Measurements from ENCODE around the gene ATG3.
"Not testable (repeated sequence)": the region's sequence is repeated elsewhere in the genome, so short reads cannot be mapped to it uniquely, and the experiment has no call there.

Gene ATG3

DNA sequence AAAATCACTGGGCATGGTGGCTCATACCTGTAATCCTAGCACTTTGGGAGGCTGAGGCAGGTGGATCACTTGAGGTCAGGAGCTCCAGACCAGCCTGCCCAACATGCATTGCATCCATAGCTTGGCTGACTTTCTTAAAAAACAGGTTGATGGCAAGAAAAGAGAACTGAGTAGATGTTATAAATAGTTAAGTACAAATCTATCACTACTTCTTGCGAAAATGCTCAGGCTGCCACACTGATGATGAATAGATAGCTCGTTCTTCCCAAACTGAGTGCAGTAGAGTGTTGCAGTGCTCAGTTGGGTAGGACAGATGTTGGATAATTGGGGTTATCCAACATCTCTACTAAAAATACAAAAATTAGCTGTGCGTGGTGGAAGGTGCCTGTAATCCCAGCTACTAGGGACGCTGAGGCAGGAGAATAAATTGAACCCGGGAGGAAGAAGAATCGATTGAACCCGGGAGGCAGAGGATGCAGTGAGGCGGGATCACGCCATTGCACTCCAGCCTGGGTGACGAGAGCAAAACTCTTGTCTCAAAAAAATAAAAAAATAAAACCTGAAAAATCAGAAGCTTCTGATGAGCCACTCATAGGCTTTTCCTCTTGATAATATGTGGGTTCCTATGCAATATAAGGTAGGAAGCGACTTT lies 63.7 kb downstream of the ATG3 start:
- DNase-seq: no peak

DNA sequence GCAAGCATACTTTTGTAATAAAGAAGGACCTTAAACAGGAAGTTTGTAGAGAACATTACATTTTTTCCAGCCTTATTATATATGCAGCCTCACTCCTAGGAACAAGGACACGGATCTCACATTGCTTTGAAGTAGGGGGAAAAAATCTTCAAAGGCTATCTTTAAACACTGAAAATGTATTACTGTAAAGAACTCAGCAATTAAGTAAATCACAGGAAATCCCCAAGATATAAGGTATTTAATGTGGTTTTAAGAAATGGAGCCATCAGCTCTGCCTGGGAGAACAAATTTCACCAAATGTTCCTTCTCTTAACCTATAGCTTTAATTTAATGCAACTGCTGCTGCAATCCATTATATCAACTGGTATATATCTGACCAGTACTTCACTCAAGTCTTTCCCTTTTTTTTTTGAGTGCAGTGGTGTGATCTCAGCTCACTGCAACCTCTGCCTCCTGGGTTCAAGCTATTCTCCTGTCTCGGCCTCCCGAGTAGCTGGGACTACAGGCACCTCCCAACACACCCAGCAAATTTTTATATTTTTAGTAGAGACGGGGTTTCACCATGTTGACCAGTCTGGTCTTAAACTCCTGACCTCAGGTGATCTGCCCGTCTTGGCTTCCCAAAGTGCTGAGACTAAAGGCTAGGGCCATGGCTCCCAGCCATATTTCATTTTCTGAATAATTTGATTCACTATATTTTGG lies 65.2 kb downstream of the ATG3 start:
- no peak for DNase-seq

- not testable (repeated sequence) for DNase-seq
These were observed 67.4 kb downstream of the ATG3 start for GRCh38 chr3:112494448-112494767.

GRCh38 chr3:112492124-112492523 lies 69.6 kb downstream of the ATG3 start:
- no peak for DNase-seq

DNA sequence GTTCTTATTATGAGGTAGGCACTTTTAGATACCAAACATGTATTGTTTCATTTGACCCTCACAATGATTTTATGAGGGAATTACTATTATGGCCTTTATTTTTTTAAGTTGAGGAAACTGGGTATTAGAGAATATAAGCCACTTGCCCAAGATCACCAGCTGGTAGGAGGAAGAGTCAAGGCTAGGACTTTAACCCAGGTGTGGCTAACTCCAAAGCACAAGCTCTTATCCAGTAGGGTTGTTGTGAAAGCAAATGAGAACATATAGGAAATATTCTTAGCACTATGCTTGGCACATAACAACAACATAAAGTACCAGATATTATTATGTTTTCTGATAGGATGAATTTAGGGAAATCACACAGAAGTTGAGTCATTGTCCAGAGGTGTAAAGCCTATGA lies 70.4 kb downstream of the ATG3 start:
- DNase-seq: no peak

GRCh38 chr3:112489674-112490479 lies 71.9 kb downstream of the ATG3 start:
- DNase-seq: no peak

DNA sequence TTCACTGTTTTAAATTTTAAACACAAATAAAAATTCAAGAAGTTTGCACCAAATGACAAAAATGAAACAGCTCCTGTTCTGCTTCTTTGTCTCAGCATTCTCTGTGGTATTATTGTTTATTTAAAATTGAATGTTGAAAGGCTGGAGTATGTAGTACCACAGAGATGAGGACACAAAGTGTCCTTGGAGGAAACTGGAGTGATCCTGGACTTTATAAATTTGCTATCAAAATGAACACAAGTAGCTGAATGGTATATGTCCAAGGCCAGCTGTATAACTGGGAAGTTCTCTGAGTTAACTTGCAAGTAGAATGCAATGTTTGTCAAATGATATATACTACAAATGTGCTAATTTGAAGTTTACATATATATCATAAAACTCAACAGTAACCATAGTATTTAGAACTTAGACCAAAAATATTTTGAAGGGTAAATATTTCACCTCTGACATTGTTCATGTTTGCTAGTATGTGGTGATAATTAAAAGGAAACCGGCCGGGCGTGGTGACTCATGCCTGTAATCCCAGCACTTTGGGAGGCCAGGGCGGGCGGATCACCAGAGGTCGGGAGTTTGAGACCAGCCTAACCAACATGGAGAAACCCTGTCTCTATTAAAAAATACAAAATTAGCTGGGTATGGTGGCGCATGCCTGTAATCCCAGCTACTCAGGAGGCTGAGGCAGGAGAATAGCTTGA lies 74.8 kb downstream of the ATG3 start:
- no peak for DNase-seq

DNA sequence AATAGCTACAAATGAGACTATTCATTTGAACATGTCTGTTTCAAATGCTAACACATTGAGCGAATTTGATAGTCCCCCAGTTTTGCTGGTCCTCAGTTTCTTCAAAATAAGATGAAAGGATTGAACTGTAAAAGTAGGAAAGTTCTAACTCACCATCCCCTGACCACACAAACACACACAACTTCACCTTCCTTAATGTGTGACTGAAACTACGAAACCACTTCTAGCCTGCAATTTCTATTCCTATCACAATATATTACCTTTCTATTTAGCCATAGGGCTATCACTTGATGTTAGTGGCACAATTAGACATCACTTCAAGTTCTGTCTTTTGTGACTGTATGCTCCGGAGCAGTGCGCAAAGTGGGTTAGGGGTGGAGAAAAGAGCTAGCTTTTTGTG lies 77.4 kb downstream of the ATG3 start:
- DNase-seq: no peak

GRCh38 chr3:112482675-112483074 lies 79.1 kb downstream of the ATG3 start:
- DNase-seq: no peak

Measured in stimulated activated CD4-positive, alpha-beta T cell treated with anti-CD3 and anti-CD28 coated beads, Interleukin-2, amount 100 ng/mL, for 48 hours (primary cell).